ENCODE measurements around the gene YIF1A. TPM values are rescaled to one million over a fixed set of nuclear protein-coding genes. Genes with fewer than 3 reads are reported as not detected.

Gene YIF1A
- total RNA-seq, 1 donor, result 187 TPM

GRCh38 chr11:66293352-66293751, 4.4 kb upstream of the YIF1A start:
- no peak for TF ChIP-seq CTCF (IDR thresholded peaks at IDR 0.05; ENCODE audit: insufficient read depth, low read depth, low read length)
- no peak for DNase-seq (ENCODE audit: low read depth)
- no peak overlapping the region for H3K4me3 ChIP-seq (ENCODE audit: low read depth, low read length)

GRCh38 chr11:66292543-66293332, 3.8 kb upstream of the YIF1A start:
- DNase-seq (ENCODE audit: low read depth), result no peak
- no peak overlapping the region for H3K4me3 ChIP-seq (ENCODE audit: low read depth, low read length)
- no peak for TF ChIP-seq CTCF (IDR thresholded peaks at IDR 0.05; ENCODE audit: insufficient read depth, low read depth, low read length)

- DNase-seq (ENCODE audit: low read depth), result no peak
- no peak within 1 kb of the TSS for H3K4me3 ChIP-seq (ENCODE audit: low read depth, low read length)
- no peak for TF ChIP-seq CTCF (IDR thresholded peaks at IDR 0.05; ENCODE audit: insufficient read depth, low read depth, low read length)
Measured at GRCh38 chr11:66291706-66292542, 3.0 kb upstream of the YIF1A start, which contains the start of gene TMEM151A. Gene TMEM151A, plus strand, starts transcription at chr11:66291894. Its CDS starts 120 bp downstream, at chr11:66292014.

GRCh38 chr11:66291303-66291705, 2.4 kb upstream of the YIF1A start:
- TF ChIP-seq CTCF (IDR thresholded peaks at IDR 0.05; ENCODE audit: insufficient read depth, low read depth, low read length), result no peak
- H3K4me3 ChIP-seq (ENCODE audit: low read depth, low read length), result no peak overlapping the region
- no peak for DNase-seq (ENCODE audit: low read depth)

- no peak for TF ChIP-seq CTCF (IDR thresholded peaks at IDR 0.05; ENCODE audit: insufficient read depth, low read depth, low read length)
- H3K4me3 ChIP-seq (ENCODE audit: low read depth, low read length), result no peak overlapping the region
- DNase-seq (ENCODE audit: low read depth), result no peak
Measured at GRCh38 chr11:66290330-66290621, 1.3 kb upstream of the YIF1A start.

GRCh38 chr11:66289548-66290329, 796 bp upstream of the YIF1A start:
- no peak for DNase-seq (ENCODE audit: low read depth)
- TF ChIP-seq CTCF (IDR thresholded peaks at IDR 0.05; ENCODE audit: insufficient read depth, low read depth, low read length), result no peak
- peak overlapping the region; percentile 90 for H3K4me3 ChIP-seq (ENCODE audit: low read depth, low read length)
